Activated T-cell treated with anti-CD3 and anti-CD28 coated beads for 48 hours (primary cell): ENCODE data around the gene NANOS1.

Experiments
- DNase-seq: peaks from one replicate; pipeline ENCODE4 v3.0.0-alpha.2; 2020; ENCODE audit warnings: low read depth

NANOS1 gene

DNA sequence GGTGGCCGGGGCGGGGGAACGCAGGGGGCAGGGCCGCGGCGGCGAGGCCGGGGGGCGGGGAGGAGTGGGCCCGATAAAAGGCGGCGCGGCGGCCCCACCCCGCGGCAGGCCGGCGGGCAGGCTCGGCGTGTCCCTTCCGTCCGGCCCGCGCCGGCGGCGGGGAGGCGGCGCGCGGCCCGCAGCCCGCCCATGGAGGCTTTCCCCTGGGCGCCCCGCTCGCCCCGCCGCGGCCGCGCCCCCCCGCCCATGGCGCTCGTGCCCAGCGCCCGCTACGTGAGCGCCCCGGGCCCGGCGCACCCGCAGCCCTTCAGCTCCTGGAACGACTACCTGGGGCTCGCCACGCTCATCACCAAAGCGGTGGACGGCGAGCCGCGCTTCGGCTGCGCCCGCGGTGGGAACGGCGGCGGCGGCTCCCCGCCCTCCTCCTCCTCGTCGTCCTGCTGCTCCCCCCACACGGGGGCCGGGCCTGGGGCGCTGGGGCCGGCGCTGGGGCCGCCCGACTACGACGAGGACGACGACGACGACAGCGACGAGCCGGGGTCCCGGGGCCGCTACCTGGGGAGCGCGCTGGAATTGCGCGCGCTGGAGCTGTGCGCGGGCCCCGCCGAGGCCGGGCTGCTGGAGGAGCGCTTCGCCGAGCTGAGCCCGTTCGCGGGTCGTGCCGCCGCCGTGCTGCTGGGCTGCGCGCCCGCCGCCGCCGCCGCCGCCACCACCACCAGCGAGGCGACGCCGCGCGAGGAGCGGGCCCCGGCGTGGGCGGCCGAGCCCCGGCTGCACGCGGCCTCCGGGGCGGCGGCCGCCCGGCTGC is at the start of gene NANOS1:
Gene NANOS1 (plus strand): TSS at position 102 of the 808 bp plus-strand sequence. CDS start 88 bp downstream, at position 190.
- no peak for DNase-seq

DNA sequence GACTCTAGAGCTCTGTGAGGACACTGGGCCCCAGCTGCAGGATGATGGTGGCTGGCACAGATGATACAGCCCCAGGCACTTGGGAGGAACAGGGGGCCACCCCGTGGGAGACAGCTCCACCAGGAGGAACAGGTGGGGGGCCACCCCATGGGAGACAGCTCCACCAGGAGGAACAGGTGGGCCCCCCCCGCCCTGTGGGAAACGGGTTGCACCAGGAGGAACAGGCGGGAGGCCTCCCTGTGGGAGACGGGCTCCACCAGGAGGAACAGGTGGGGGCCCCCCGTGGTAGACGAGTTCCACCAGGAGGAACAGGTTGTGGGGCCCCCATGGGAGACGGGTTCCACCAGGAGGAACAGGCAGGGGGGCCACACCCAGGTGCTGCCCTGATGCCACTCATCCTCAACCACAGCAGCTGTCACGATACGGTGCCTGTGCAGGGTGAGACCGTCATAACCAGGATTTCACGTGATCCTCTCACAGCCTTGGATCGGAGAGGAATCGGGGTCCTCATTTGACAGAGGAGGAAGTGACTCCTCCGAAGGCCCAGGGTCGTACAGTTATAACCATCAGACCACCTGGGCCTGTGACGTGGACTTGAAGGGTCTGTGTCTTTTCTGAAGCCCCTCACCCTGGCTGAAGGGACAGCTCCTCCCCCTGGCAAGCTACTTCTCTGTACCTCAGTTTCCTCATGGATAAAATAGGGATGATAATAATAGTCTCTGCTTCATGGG is 49.2 kb upstream of the NANOS1 start:
- DNase-seq = no peak

- DNase-seq = no peak
Measured at GRCh38 chr10:118980870-118981269, 48.6 kb upstream of the NANOS1 start.

DNA sequence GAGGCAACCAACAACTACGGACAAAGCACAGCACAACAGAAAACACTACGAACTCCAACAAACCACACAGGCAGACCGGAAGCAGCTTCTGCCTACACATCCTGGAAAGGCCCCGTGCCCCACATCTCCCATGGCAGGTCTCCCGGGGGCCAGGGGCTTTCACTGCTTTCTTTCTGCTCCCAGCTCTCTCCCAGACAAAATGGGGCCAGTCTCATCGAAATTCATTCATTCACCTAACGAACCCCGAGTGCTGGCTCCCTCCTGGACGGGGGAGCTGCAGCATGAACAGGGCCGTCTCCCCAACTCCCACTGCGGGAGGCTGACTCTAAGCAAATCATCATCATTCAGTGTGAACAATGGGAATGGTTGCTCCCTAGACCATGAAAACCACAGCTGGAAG is 47.6 kb upstream of the NANOS1 start:
- no peak for DNase-seq

- DNase-seq = no peak
Measured at GRCh38 chr10:118982366-118982765, 47.1 kb upstream of the NANOS1 start.

GRCh38 chr10:118983263-118983662 is 46.3 kb upstream of the NANOS1 start:
- no peak for DNase-seq

DNA sequence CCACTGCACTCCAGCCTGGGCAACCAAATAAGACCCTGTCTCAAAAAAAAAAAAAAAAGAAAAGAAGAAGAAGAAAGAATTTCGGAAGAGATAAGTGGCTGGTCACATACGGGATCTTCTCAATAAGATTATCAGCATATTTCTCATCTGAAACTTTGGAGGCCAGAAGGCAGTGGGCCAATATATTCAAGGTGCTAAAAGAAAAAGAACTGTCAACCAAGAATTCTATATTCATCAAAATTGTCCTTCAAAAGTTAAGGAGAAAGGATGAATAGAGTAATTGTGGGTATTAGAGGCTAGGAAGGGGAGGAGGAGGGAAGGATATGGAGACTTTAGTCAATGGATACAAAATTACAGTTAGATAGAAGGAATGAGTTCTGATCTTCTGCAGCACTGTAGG is 43.9 kb upstream of the NANOS1 start:
- no peak for DNase-seq

GRCh38 chr10:118986815-118987790 is 42.4 kb upstream of the NANOS1 start:
- no peak for DNase-seq

DNA sequence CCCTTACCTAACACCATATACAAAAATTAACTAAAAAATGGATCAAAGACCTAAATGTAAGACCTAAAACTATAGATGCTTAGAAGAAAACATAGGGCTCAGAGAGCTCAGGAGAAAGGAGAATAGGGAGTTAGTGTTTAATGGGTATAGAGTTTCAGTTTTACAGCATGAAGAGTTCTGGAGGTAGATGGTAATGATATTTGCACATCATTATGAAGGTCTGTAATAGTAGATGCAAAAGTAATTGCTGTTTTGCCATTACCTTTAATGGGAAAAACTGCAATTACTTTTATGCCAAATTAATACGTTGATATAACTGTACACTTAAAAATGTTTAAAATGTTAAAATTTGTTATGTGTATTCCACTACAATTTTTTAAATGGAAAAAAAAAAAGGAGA is 39.2 kb upstream of the NANOS1 start:
- DNase-seq = no peak

- DNase-seq = no peak
Measured at GRCh38 chr10:118992496-118992895, 37.0 kb upstream of the NANOS1 start.

DNA sequence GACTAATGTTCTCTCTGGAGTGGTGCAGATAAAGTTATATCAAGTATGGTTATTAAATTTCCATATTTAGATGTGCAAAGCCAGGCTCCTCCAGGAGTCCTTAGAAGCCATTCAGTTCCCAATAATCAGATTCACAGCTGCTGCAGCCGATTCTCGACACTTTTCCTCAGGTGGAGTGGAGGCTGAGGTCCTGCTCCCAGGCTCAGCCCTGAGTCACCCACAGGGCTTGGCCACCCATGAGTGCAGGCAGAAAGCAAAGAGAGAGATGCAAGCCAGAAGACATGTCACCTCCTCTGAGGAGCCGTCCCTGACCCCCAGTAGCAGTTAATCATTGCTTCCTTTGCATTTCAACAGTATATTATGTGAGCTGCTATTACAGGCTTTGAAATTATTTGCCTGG is 36.3 kb upstream of the NANOS1 start:
- no peak for DNase-seq

- DNase-seq = no peak
Measured at GRCh38 chr10:118994321-118994720, 35.2 kb upstream of the NANOS1 start.

DNA sequence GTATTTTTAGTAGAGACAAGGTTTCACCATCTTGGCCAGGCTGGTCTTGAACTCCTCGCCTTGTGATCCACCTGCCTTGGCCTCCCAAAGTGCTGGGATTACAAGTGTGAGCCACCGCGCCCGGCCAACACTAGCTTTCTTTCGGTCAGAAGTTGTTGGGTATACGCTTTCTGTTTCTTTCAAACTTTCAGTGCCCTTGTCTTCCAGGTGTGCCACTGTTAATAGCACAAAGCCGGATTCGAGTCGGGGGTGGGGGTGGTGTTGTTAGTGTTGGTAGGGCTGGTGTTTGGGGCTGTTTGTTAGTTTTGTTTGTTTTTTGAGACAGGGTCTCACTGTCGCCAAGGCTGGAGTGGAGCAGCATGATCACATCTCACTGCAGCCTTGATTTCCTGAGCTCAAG is 33.8 kb upstream of the NANOS1 start:
- DNase-seq = no peak

GRCh38 chr10:118997379-118997778 is 32.1 kb upstream of the NANOS1 start:
- no peak for DNase-seq

GRCh38 chr10:118998183-118998582 is 31.3 kb upstream of the NANOS1 start:
- no peak for DNase-seq

DNA sequence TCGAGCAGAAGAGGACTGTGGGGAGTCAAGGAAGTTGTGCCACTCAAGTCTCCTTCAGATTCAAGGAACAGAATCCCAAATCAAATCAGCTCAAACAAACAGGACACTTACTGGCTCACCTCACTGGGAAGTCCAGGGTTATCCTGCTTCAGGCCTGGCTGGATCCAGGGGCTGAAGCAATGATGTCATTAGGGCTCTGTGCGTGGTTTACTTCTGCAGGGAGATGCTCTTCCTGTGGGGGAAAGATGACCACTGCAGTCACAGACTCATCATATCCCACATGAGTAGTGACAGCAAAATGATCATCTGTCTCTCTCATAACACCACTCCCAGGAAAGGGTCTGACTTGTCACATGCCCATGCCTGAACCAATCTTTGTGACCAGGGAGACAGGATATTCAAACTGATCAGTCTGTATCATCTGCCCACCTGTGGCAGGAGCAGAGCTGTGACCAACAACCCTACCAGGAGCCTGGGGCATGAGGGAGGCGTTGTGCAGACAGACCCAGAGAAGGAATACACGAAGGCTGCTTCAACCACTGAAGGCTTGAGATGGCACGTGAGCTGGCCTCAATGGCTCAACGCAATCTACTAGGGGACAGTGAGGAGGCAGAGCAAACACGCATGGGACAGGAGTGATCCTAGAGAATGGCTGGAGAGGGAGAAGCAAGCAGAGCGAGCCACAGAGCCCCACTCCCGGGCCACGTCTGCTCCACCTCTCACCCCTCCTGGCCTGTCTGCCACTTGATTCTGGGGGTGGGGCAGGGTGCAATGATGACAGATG is 27.6 kb upstream of the NANOS1 start:
- no peak for DNase-seq

GRCh38 chr10:119003572-119004289 is 25.8 kb upstream of the NANOS1 start:
- DNase-seq = no peak

DNA sequence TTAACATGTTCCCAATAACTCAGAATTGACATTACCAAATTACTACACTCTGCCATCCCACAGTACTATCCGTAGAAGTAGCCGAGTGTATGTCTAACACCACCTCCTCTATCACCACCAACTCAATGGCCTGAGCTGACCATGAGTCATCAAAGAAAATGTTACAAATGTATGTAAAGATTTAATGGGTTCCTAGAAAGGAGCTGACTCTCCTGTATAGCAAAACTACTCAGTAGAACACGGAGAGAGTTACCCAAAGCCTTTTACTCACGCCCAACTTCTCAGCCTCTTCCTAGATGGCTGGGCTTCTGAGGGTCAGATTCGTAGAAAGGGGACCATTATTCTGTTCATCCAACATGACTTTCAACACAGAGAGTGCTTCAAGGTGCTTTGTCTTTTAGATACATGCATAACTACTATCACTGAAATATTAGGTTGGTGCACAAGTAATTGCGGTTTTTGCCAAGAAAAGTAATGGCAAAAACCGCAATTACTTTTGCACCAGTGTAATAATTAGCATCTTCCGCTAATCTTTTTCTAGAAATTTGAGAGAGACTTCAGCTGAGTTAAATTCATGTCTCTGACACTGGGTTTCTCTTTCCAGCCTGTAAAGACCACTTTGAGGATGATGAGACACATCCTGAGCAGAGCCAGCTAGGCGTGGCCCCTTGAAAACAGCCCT is 24.0 kb upstream of the NANOS1 start:
- DNase-seq = no peak

GRCh38 chr10:119006451-119007210 is 22.9 kb upstream of the NANOS1 start:
- no peak for DNase-seq

GRCh38 chr10:119007211-119007574 is 22.3 kb upstream of the NANOS1 start:
- no peak for DNase-seq
